GM21619 (cell line): ENCODE data around the gene GINS2.

Experiments
- ATAC-seq: cut with Tn5 transposase; IDR thresholded peaks from one replicate; pipeline ENCODE4 v1.9.1; 2021; ENCODE audit not compliant: unreplicated experiment

GINS2 gene

DNA sequence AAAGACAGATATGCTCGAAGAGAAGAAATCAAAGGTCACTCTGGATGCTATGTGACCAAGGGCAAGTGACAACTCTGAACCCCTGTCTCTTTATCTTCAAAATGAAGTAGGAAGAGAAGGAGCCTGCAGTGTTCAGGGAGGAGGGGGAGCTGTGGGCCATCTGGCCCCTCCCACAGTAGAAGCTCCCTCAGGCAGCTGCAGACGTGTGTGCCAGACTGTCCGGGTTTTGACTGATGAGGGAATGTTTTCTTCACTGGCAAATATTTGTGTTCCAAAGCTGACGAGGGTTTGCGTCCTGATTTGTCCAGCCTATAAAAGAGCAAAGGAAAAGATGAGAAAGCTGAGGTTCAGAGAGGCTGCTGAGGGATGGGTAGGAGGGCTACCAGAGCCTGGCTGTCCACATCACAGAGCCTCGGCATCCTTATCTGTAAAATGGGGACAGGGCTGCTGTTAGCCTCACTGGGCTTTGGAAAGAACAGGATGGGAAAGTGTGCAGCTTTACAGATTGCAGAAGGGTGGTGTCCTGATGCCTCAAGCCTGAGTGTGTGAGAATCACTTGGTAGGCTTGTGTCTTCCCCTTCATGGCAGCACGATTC, 1.8 kb upstream of the GINS2 start:
- no peak for ATAC-seq

DNA sequence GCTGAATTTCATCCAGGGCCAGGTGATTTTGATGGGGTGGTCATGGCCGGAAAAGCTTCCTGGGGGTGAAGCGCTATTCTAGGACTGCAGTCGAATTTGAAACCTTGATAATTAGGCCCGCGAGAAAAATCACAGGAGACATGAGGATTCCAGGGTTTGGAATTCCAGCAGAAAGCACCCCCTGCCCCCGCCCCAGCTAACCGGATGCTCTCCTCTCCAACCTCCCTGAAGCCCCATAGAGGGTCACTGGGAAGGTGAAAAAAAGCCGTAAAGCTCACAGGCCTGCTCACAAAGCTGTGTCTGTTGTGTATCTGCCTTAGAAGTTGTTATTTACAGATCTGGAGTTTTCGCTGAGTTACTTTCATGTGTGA, 1.2 kb upstream of the GINS2 start:
- ATAC-seq: no peak

DNA sequence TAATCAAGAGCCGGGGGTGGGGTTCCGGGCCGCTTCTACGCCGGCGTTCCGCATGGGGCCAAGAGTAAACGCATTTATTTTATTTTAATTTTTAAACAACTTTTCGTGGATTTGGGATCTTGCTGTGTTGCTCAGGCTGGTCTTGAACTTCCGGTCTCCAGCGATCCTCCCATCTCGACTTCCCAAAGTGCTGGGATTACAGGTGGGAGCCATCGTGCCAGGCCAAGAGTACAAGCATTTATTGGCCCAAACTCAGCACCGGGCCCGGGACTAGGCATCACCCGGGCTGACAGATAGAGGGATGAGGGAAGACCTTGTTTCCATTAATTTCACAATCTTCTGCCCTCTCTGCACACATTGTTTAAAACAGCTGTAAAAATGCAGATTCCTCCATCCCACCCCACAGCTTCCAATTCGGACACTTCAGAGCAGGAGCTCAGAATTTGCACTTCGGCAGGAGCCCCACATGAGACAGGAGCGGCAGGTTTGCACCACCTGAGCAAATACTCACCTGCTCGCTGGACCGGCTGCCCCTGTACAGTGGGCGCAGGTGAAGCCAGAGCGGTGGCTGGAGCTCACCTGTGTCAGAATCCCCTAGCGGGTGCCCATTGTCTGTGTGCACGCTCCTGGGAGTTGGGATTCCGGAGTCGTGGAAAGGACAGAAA, 663 bp upstream of the GINS2 start:
- ATAC-seq: no peak

DNA sequence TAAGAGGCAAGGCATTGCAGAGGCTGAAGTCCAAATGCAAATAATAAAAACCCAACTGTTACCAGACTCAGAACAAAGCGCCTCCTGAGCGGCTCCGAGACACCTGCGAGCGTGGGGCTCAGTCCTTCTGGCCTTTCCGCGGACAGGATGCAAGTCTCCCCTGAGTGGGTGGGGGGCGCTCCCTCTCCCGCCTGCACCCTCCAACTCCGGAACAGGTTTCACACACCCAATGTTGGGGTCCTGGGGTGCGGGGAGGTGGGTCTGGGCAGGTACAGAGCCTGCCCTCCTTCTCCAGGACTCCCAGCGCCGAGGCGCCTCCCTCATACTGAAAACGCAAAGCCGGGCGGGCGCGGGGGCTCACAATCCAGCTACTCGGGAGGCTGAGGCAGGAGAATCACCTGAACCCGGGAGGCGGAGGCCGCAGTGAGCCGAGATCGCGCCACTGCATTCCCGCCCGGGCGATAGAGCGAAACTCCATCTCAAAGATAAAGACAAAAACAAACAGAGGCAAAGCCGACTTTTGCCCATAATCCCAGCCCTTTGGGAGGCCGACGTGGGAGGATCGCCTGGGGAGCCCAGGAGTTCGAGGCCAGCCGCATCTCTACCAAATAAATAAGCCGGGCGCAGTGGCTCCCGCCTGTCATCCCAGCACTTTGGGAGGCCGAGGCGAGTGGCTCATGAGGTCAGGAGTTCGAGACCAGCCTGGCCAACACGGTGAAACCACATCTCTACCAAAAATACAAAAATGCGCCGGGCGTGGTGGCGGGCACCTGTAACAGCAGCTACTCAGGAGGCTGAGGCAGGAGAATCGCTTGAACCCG, 893 bp downstream of the GINS2 start:
- no peak for ATAC-seq

DNA sequence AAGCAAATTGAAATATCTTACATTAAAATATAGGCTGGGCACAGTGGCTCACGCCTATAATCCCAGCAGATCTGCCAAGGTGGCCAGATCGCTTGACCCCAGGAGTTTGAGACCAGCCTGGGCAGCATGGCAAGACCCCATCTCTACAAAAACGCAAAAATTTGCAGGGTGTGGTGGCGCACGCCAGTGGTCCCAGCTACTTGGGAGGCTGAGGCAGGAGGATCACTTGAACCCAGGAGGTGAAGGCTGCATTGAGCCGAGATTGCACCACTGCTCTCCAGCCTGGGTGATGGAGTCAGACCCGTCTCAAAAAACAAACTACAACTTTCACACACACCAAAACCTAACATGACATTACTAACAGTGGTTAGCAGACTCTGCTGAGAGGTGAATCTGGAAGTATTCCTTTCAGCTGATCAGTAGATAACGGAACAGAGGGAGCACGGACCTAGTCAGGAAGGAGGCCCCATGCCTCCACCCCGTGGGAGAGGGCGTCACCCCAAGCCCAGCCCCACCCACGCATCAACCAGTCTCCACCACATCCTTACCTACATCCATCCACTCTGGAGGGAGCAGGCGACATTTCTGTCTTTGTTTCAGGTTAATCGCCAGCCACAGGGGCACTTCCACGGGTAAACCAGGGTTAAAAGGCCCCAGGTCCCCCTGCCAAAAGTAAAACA, 1.7 kb downstream of the GINS2 start:
- no peak for ATAC-seq

DNA sequence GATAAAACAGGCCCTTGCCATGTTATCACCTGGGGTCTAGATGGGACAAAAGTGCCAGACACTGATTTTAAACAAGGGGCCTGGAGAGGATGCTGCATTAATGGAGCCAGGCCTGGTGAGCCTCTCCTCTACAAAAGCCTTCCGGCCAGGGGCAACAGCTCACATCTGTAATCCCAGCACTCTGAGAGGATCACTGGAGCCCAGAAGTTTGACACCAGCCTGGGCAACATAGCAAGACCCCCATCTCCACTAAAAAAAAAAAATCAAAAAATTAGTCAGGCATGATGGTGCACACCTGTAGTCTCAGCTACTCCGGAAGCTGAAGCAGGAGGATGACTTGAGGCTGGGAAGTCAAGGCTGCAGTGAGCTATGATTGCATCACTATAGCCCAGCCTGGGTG, 3.5 kb downstream of the GINS2 start:
- ATAC-seq: no peak

DNA sequence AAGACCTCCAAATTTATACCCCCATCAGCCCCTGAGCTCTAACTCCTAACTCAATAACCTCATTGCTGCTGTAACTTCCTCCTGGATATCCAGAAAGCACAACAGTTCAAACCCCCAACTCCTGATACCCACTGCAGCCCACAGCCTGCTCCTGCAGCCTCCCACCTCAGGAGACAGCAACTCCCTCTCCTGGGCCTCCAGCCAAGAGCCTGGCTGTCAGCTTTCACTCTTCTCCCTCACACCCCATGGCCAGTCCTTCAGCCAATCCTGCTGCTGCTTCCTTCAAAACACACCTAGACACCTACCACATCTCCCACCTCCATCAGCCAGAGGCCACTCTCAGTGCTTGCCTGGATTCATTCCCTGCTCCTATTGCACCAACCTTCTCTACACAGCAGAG, 5.4 kb downstream of the GINS2 start:
- no peak for ATAC-seq

DNA sequence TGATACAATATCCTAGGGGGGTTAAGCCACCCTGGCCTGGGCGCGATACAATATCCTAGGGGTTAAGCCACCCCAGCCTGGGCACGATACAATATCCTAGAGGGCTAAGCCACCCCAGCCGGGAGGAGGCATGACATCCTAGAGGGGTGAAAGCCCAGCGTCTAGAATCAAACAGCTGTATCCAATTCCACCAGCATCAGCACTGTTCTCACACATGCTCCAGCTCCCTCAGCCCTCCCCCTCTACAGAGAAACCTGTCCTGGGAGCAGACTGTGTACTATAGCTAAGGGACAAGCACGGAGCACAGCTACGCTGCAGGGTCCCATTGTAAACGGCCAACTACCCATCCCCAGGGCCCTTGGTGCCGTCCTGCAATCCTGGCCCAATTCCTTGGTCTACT, 6.2 kb downstream of the GINS2 start:
- ATAC-seq: no peak

DNA sequence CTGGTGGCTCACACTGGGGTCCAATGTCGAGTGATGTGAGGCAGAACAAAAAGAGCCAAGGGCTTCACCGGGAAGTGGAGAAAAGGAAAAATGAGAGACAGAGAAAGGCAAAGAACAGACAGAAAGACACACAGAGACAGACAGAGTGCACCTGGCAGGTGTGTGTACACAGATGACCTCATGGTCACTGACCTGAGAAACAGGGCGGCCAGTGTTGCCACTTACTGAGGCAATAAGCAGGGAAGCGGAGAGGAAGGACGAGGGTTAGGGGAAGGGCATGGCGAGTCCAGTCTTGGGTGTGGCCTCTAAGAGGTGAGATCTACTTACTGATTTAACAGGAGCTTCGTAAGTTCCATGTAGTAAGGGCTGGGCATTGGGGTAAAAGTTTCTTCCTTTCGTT, 7.5 kb downstream of the GINS2 start:
- ATAC-seq: no peak

DNA sequence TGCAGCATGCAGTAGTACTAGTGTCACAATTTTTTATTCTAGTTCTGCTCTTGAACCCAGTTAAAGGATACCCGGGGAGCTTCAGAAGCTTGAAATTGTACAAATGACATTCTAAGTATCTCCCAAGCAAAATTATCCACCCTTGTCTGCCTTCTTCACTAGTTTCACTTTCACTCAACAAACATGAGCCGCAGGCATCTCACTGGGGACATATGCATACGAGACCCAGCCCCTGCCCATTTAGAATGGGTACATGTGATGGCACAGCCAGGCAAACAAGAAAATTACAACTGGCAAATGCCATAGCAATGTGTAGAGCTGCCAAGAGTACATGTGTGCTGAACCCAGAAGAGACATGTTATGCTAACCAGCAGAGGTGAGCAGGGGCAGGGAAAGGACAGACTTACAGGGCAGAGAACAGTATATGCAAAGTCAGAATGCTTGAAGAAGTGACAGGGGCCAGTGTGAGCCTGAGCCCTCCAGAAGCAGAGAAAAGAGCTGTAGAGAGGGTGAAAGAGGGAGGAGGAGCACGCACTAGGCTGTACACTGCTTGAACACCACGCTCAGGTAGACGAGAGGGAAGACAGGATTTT, 8.3 kb downstream of the GINS2 start:
- ATAC-seq: no peak

DNA sequence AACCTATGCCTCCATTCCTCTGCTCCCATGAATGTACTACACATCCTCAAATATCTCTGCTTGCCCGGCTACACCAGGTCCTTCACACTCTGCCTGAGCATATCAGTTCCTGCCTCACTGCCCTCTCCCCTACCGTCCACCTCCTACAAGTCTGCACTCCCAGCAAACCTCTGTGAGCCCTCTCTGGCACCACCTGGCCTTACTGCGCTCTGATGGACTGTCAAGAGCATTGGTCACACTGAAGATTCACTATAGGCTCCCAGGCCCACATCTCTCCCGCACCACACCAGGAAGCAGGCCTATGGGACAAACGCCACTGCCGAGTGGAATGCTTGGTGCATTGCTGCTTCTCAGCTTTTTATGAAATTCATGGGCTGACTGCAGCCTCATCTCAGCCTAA, 8.9 kb downstream of the GINS2 start:
- no peak for ATAC-seq

DNA sequence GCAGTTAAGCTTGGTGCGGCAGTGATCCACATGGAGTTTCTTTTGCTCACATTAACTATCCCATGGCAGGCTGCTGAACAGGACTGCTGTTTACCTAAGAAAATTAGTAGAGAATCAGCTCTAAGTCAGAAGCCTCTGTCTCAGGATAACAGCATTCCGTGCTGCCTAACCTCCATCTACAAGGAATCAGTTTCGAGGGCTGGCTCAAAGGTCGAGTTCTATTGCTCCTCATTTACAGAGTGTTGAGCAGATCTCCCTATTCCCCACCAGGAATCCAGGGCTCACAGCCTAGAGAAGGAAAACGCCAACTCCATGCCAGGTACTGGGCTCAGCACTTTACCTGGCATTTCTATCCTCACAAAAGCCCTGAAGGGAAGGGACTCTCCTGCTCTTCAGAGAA, 9.9 kb downstream of the GINS2 start:
- no peak for ATAC-seq

DNA sequence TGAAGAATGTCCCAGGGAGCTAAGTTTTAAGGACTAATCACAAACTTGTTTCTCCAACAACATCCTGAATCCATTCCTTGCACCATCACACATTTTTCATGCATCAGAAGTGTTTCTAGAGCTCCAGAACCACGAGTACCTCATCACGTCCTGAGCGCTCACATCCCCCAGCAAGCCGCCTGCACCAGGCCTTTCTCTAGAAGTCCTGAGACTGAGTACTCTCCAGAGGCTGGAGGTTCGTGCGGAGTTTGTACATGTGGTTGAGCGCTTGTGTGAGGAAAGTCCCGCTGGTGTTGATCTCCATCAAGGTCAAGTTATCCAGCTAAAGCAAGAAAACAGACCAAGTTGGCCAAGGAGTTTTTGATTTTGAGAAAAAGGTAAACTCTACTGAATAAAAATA, 10.7 kb downstream of the GINS2 start:
- no peak for ATAC-seq

DNA sequence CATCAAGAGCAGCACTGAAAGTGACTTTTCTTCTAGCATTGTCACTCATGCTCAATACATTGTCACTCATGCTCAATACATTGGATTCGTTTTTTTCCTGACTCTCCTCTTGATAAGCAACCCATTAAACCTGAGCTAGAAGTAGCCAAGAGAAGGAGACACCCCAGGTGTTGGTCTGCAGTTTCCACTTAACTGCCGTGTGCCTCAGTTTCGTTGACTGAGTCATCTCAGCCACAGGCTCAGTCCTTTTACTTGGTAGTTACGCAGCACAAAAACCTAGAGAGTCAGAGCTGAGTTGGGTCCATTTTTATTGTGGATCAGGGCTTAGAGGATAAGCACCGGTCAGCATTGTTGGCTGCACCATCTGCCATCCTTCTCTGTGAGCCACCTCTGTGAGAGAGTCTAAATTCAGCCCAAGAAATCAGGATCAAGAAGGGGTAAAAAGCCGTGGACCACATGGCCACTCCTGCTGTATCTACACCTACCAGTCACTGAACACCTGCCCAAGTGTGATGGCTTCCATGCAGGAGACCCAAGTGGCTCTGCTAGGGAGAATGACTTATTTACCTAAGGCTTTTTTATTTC, 11.3 kb downstream of the GINS2 start:
- ATAC-seq: no peak

DNA sequence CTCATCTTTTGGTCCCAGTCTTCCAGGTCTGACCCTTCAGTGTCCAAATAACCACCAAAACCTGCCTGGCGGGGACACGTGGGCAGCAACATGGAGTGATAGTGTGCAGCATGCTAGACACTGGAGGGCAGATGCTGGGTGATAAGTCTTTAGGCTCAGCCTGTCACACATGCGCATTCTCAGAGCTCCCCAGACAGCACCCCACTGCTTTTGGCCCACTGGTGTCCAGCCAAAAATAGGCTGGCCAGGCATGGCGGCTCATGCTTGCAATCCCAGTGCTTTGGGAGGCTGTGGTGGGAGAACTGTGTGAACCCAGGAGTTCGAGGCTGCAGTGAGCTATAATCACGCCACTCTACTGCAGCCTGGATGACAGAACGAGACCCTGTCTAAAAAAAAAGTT, 12.3 kb downstream of the GINS2 start:
- no peak for ATAC-seq

DNA sequence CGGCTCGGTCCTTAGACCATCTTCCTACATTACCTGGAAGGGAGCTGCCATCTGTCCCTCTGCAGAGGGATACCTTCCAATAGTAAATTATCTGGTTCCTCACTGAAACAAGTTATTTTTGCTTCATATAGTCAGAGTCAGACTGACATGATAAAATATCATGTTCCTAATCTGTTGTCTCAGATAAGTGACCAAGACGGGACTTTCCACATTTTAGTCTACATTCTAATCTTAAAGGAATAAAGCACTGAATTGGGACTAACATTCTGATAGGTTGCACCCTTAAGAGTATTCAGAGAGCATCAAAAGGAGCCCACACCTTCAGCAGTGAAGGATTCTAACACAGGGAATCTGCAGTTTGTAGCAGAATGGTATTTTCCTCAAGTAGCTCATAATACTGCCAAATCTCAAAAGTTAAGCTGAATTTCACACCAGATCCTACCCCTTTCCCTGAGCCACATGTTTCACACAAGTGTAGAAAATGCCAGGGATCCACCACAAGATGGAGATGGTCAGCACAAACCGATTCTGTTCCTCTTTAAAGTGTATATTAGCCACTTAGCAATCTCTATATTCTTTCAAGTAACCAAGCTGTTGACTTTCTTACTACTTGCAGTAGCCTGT, 13.4 kb downstream of the GINS2 start:
- no peak for ATAC-seq

DNA sequence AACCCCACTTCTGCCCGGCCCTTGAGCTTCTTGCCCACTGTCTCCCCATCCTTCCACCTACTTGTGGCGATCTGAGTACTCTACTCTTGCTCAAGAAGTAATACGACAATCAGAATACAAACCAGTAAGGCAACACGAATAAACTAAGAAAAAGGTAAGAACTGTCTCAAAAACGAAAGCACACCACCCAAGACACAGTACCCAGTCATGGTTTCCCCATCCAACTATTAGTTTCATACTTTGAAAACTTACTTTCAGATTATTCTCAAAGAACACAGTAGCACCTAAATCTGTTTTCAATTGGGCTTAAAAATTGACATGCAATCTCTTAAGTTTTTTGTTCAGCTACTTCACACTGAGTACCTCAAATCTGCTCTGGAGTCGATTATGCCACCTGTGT, 13.9 kb downstream of the GINS2 start:
- ATAC-seq: peak; percentile 51

DNA sequence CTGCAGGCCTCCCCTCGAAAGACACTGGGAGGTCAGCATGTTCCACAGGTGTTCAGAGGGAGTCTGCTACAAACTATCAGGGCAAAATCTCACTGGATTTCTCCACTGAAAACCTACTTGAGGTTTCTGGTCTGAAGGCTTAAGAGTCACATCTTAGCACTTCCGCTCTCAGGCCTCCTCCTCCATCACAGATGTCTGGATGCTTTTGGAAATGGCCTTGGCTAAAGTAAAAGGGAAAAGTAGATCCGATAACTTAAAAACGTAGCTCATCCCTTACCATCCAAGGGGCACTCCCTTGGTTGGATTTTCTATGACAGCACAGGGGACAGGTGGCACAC, 14.4 kb downstream of the GINS2 start:
- no peak for ATAC-seq

DNA sequence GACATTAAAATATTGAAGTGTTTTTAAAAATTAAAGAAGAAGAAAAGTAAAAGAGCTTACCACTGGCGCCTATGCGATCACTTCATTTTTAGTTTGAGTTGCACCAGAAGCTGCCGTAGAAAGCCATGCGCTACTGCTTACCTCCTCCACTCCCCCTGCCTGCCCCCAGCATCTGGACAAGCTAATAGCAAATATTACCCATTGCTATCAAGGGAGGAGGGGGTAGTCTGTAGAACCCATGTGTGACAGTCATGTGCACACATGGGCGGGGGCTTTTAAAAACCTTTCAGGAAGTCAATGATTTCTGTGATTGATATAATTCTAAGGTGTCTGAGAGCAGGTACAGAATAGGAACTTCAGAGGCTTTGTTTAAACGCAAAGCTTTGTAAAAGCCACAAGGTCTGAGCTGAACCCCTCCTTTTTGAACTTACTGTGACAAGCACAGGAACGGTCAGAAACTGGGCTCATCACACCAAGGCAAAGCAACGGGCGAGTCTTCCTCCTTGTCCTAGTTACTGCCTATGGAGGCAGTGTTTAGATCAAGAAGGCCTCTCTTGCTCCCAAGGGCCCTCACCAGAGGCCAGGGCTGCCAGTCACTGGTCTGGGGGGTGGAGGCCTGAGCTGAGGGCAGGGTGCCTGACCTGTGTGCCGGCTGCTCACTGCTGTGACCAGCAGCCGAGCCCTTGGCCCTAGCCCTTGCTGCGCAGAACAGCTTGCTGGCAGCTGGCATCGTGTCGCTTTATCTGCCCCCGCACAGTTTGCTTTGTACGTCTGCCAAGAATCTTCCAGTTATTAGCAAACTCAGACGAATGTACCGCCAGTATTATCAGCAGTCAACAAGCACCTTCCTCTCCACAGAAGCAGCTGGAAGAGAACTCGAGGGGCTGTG, 15.0 kb downstream of the GINS2 start:
- no peak for ATAC-seq

DNA sequence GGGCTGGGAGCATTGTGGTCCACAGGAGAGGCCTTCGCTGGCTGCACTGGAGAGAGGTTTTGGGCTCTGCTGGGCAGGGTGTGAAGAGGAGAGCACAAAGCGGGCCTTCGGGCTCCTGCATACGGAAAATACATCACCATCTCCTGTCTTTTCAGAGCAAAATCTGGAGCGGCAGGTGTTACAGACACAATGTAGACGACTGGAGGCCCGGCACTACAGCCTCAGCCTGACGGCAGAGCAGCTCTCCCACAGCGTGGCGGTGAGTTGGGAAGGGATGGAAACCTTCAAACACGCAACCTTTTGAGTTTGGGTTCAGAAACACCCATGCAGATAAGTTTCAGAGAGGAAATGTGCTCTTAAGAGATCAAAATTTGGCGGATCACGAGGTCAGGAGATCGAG, 17.9 kb downstream of the GINS2 start:
- no peak for ATAC-seq
